Measurements from ENCODE around the gene CDH3.
"Not testable (repeated sequence)": the region's sequence is repeated elsewhere in the genome, so short reads cannot be mapped to it uniquely, and the experiment has no call there.

CDH3 gene

DNA sequence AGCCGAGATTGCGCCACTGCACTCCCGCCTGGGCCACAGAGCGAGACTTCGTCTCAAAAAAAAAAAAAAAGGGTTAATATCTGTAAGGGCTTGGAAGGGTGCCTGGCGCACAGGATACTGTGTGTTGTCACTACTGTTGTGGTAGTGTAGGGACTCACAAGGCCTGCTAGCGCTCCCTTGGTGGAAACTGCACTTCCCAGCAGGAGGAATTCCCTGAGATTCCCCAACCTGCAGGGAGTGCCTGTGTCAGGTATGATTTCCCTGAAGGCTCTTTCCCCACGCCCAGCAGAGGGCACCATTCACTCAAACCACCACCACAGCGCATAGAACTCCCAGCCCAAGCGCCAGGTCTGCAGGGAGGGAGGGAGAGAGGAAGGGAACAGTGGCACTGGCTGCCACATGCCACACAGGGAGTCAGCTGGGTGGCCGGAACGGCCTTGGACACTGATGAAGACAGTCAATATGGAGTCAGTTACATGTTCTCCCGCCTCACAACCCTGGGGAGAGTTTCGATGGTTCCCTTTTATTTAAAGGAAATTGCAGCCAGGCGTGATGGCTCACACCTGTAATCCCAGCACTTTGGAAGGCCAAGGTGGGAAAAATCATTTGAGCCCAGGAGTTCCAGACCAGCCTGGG is 59.2 kb downstream of the CDH3 start:
- peak; percentile 47 to 67 for DNase-seq (ENCODE audit: low read depth in 2 of 2)

DNA sequence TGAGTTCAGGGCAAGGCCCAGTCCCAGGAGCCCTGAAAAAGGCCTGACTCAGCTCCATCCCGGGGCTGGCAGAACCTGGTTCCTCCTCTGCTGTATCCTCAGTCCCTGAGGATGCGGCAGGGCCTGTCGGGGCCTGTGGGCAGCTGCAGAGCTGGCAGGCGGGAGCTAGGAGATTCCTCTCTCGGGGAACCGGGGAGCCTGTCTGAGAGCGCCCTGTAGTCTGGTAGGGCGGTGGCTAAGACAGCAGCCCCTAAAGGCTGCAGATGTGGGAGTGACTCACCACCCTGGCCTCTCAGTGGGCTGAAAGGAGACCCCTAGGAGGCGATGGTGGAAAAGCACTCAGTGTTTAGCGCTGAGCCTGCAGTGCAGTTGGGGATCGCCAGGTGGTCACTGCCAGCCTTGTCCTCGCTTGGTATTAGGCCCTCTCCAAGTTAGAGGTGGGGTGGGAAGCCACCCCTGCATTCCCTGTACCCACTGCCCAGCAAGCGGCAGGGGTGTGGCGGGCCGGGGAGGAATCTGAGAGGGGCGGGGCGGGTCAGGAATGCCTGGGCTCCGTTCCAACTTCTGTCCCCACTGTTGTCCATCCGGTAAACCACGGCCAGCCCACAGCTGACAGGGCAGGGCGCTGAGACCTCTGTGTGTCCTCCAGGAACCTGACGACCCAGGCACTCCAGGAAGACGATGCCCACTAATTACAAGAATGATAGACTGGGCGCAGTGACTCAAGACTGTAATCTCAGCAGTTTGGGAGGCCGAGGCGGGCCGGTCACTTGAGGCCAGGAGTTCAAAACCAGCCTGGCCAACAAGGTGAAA is 62.4 kb downstream of the CDH3 start:
- DNase-seq (ENCODE audit: low read depth in 2 of 2) = no peak

DNA sequence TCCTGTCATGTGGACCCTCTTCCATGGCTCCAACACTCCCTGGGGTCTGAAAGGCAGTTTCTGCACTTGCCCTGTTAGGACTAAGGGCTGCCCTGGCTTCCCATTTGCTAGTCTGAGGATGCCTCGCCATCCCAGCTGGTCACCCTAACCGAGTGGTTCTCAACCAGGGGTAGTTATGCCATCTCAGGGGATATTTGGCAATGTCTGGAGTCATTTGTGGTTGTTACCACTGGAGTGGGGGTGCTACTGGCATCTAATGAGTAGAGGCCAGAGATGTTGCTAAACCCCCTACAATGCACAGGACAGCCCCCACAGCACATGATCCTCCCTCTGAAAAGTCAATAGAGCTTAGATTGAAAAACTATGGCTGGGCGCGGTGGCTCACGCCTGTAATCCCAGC is 65.1 kb downstream of the CDH3 start:
- no peak for DNase-seq (ENCODE audit: low read depth in 2 of 2)

DNA sequence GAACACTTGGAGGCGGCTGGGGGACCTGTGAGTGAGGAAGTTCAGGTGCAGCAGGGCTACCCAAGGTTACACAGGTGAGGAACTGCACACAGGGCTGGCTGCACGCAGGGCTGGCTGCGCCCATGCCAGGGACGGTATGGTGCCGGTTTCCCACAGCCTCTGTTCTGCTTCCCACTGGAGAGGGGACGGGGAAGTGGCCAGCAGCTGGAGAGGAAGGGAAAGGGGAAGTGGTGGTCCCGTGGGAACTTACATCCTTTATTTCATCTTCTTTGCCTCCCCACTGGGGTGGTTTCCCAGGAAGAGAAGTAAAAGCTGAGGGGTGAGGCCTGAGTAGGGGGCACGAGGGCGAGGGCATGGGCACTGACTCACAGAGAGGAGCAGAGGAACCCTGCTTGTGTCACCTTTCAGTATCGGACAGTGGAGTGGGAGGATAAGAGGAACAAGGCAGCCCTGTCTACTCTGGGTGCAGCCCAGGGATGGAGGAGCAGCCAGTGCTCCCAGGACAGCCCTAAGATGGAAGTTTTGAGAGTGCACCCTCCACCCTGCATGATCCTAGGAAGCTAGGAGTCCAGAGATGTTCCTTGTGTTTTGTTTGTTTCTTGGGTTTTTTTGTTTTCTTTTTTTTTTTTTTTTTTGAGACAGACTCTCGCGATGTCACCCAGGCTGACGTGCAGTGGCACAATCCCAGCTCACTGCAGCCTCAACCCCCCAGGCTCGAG is 66.5 kb downstream of the CDH3 start:
- no peak for DNase-seq (ENCODE audit: low read depth in 2 of 2)

DNA sequence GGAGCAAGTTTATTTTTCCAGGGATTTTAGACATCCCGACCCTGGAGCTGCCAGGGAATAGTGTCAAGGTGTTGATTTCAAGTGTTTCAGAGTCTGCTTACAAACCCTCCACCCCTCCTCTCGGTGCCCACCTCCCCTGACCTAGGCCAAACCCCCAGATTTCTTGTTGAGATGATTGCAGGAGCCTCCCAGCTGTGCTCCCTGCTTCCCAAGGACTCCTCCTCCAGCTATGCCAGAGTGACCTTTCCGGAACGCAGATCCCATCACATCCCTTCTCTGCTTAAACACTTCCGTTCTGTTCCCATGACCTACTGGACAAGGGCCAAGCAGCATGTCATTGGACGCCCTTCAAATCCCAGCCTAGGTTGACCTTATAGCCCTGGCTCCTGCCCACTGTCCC is 68.3 kb downstream of the CDH3 start:
- no peak for DNase-seq (ENCODE audit: low read depth in 2 of 2)

DNA sequence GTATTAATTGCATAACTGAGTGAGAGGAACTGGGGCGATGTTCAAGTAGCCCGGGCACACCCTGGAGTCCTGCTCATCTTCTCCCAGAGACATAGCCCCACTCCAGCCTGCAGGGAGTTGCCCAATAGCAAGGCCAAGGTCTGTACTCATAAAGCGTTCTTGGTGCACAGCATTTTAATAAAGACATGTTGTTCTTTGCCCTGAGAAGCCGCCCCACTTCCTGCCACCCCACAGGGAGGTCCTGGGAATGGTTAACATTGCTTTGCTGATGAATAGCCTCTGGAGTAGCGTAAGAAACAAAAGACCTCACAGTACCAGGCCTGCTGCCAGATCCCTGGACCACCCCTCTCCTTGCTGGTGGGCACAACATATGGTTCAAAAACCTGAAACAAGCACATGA is 70.4 kb downstream of the CDH3 start:
- DNase-seq (ENCODE audit: low read depth in 2 of 2) = no peak

DNA sequence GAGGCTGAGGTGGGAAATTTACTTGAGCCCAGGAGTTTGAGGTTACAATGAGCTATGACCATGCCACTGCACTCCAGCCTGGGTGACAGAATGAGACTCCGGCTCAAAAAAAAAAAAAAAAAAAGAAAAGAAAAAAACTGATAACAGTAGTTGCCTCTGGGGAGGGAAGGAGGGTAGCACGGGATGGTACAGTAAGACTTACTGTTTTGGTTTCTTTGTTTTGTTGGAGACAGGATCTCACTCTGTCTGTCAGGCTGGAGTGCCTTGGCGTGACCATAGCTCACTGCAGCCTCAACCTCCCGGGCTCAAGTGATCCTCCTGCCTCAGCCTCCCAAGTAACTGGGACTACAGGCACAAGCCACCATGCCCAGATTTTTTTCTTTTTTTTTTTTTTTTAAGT is 71.4 kb downstream of the CDH3 start:
- not testable (repeated sequence) for DNase-seq (ENCODE audit: low read depth in 2 of 2)

DNA sequence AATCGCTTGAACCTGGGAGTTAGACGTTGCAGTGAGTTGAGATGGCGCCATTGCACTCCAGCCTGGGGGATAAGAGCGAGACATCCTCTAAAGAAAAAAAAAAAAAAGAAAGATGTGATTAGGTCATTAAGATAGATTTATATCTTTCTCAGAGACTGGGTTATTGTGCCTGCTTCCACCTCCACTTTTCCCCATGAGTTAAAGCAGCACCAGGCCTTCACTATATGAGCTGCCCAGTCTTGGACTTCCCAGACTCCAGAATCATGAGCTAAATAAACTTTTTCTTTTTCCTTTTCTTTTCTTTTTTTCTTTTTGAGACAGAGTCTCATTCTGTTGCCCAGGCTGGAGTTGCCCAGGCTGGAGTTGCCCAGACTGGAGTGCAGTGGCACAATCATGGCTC is 72.6 kb downstream of the CDH3 start:
- no peak for DNase-seq (ENCODE audit: low read depth in 2 of 2)

DNA sequence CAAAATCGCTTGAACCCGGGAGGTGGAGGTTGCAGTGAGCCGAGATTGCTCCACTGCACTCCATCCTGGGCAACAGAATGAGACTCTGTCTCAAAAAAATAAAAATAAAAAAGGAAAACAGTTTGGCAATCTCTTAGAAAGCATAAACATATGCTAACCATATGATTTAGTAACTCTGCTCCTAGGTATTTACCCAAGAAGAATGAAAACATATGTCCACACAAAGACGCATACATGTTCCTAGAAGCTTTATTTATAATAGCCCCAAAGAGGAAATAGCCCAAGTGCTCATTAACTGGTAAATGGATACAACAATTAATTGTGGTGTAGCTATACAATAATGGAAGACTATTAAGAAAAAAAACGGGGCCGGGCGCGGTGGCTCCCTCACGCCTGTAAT is 73.5 kb downstream of the CDH3 start:
- no peak for DNase-seq (ENCODE audit: low read depth in 2 of 2)

DNA sequence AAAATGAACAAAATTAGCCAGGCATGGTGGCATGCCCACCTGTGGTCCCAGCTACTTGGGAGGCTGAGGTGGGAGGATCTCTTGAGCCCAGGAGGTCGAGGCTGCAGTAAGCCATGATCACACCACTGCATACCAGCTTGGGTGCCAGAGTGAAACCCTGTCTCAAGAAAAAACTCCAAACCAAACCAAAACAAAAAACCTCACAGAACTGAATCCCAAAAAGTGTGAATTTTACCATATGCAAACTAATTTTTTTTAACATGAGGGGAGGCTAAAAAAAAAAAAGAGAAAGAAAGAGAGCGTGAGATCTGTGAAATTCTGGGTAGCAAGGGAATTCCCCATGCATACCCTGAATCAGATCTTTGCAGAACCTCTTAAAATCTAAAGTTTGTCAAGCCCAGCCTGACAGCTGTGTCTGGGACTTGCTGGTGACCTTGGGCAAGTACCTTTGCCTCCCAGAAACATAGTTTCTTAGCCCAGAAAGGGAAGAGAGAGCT is 74.9 kb downstream of the CDH3 start:
- DNase-seq (ENCODE audit: low read depth in 2 of 2) = peak in 1 of 2 experiments; percentile 18

DNA sequence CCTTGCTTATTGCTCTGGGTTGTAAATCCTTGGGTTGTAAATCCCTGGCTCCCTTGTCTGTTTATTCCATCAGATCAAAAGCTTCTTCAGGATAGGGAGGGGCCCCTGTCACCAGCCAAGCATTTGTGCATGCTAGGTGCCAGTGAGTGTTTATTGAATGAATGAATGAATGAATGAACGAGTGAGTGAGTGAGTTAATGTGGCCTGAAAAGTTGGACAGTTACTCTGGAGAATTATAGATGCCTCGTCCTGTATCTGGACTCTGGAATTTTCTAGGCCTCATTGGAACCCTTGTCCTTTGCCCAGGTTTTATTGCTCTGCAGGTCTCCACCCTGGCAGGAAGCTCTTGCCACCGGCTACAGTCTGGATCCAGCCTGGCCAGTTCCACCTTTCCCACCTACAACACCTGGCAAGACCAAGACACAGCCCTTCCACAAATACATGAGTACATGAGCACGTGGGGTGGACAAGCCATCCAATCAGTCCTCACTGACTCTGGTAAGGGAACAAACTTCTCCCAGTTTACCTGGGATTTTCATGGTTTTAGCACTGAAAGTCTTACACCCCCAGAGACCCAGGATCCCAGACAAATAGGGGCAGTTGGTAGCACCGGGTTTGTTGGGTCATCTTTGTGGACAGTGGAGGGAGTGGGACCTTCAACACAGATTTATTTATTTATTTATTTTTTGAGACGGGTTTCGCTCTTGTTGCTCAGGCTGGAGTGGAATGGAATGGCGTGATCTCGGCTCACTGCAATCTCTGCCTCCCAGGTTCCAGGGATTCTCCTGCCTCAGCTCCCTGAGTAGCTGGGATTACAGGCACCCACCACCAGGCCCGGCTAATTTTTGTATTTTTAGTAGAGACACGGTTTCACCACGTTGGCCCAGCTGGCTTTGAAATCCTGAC is 77.3 kb downstream of the CDH3 start:
- no peak for DNase-seq (ENCODE audit: low read depth in 2 of 2)

DNA sequence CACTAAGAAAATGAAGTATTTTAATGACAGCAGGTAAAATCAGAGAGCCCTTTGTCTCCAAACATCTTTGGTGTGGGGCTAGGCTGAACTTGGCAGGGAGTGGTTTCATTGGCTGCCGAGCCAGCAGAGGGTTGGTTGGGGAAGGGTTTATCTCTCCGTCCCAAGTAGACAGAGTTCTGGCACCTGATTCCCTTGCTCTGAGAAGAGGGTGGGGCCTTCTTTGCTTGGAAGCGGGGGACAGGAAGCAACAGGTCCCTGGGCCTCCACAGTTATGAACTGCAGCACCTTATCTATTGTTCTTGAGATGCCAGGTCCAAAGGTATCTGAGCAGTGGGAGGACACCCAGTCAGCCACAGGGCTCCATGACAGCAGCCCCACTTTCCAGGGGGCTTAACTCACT is 79.7 kb downstream of the CDH3 start:
- no peak for DNase-seq (ENCODE audit: low read depth in 2 of 2)

DNA sequence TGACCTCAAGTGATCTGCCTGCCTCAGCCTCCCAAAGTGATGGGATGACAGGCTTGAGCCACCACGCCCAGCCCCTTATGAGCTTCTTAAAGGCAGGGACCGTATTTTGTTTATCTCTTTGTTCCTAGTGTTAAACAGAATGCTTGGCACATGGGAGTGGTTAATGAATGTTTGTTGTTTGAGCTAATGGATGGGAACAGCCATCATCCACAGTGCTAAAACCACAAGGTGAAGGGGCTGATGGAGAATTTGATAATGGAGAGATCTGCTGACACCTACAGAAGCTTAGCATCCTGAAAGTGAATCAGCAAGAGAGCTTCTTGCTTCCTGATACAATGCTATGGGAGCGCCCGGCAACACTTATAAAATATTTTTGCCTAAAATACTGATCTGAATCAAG is 83.4 kb downstream of the CDH3 start:
- DNase-seq (ENCODE audit: low read depth in 2 of 2) = no peak

DNA sequence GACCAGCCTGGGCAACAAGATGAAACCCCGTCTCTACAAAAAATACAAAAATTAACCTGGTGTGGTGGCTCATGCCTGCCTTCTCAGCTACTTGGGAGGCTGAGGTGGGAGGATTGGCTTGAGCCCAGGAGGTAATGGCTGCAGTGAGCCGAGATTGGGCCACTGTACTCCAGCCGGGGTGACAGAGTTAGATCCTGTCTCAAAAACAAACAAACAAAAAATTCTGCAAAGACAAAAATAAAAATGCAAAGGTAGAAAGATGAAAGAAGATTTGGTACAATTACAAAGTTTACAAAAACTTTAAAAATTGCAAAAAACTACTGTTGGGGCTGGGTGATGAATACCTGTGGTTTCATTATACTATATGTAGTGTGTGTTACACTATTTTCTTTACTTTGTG is 86.5 kb downstream of the CDH3 start:
- DNase-seq (ENCODE audit: low read depth in 2 of 2) = no peak

DNA sequence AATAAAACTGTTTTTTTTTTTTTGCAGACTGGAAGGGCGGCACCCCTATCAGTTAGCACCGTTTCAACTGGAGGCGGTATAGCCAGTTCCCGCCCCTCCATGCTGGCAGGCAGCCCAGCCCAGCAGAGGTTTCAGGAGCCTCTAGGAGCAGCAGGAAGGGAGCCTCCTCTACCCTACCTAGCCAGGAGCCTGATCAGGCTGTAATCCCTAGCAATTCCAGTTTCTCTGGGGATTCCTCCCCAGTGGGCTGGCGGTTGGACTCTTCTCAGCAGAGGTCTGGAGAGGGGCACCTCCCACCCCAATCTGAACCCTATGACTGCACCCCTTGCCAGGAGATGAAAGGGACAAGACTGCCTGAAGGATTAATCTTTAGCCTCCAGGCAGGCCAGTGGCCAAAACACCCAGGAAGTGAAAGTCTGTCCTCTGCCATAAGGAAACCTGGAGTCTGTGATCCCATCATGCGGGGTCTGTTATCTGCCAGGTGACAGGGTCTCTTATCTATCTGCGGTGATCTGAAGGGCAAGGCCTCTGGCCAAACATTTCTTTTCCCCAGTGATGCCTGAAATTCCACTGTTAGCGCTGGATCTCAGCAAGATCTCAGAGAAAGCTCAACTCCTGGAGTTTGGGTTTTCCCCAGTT is 87.1 kb downstream of the CDH3 start:
- no peak for DNase-seq (ENCODE audit: low read depth in 2 of 2)

DNA sequence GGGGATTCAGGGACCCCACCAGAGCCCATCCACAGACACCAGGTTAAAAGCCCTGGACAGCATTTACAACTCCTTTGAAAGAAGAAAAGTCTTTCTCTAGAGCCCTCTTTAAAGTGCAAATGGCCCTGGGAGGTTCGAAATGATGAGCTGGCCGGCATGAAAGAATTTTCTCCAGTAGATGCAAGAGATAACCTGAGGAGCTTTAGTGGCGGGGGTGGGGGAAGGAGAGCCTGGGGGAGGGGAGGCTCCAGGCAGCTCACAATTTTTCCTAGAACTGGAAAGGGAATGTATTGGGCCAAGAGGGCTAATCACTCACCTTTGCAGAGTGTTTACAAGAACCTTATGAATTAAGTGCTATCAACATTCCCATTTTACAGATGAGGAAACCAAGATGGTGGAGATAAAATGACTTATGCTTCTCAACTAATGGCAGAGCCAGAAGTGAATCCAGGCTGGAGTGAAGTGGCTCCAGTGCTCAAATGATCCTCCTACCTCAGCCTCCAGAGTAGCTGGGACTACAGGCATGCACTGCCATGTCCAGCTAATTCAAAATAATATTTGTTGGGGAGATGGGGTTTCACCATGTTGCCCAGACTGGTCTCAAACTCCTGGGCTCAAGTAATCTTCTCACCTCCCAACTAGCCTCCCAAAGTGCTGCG is 87.8 kb downstream of the CDH3 start:
- DNase-seq (ENCODE audit: low read depth in 2 of 2) = no peak

DNA sequence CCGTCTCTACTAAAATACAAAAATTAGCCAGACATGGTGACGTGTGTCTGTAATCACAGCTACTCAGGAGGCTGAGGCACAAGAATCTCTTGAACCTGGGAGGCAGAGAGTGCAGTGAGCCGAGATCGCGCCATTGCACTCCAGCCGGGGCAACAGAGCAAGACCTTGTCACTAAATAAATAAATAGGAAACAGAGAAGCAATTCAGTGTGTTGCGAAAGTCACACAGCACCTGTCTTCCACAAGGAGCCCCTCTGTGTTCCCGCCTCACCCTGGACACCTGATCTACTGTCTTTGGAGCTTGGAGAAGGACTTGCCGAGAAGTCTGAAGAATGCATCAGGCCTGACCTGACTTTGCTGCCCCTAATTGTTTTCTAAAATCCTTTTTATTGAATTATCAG is 88.5 kb downstream of the CDH3 start:
- DNase-seq (ENCODE audit: low read depth in 2 of 2) = no peak

DNA sequence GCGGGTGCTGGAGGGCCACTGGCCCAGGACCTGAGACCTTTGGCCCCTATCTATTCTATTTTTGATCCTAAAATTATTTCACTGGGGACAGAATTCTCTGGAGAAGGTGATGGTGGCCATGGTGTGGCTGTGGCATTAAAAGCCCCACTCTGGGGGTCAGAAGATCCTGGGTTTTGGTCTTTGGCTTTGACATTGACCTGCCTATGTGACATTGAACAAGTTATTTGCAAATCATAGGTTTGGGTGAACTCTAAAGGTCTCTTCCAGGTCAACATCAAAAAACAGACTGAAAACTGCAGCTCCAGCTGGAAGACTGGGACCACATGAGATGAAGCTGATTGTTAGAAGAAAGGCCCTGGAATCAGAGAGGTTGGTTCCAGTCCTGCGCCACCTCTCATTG is 89.7 kb downstream of the CDH3 start:
- DNase-seq (ENCODE audit: low read depth in 2 of 2) = no peak

DNA sequence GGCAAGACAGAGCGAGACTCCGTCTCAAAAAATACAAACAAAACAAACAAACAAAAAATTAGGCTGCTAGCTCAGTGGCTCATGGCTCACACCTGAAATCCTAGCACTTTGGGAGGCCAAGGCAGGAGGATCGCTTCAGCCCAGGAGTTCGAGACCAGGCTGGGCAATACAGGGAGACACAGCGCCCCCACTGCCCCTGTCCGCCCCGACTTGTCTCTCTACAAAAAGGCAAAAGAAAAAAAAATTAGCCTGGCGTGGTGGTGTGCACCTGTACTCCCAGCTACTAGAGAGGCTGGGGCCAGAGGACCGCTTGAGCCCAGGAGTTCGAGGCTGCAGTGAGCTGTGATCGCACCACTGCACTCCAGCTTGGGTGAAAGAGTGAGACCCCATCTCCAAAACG is 91.5 kb downstream of the CDH3 start:
- no peak for DNase-seq (ENCODE audit: low read depth in 2 of 2)

DNA sequence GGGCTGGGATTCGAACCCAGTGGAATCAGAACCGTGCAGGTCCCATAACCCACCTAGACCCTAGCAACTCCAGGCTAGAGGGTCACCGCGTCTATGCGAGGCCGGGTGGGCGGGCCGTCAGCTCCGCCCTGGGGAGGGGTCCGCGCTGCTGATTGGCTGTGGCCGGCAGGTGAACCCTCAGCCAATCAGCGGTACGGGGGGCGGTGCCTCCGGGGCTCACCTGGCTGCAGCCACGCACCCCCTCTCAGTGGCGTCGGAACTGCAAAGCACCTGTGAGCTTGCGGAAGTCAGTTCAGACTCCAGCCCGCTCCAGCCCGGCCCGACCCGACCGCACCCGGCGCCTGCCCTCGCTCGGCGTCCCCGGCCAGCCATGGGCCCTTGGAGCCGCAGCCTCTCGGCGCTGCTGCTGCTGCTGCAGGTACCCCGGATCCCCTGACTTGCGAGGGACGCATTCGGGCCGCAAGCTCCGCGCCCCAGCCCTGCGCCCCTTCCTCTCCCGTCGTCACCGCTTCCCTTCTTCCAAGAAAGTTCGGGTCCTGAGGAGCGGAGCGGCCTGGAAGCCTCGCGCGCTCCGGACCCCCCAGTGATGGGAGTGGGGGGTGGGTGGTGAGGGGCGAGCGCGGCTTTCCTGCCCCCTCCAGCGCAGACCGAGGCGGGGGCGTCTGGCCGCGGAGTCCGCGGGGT is 92.1 kb downstream of the CDH3 start, which contains the start of gene CDH1:
CDH1 (plus strand) TSS at position 247 of the 684 bp plus-strand sequence; CDS start at position 371, 124 bp downstream.
- DNase-seq (ENCODE audit: low read depth in 2 of 2) = no peak
